WTC11 (cell line): Measurements from ENCODE around the gene PI4KA.
"Not testable (repeated sequence)": the region's sequence is repeated elsewhere in the genome, so short reads cannot be mapped to it uniquely, and the experiment has no call there.

ENCODE experiments used
- SP1 ChIP-seq: sonication (generic); formaldehyde crosslinking; conservative IDR thresholded peaks from 2 replicates; pipeline ENCODE4 v1.8.1; 2022; ENCODE audit warnings: missing genetic modification reagents
- ZBTB43 ChIP-seq: sonication (generic); formaldehyde crosslinking; IDR thresholded peaks from 2 replicates; pipeline ENCODE4 v1.8.1; 2023; ENCODE audit warnings: mild to moderate bottlenecking, missing genetic modification reagents

GRCh38 chr22:20901093-20902033 is 42.8 kb upstream of the PI4KA start:
- not testable (repeated sequence) for TF ChIP-seq SP1, ZBTB43 (CRISPR knock-in tag)
